Measurements from ENCODE around the gene HPSE2. TPM values are rescaled to one million over a fixed set of nuclear protein-coding genes. Genes with fewer than 3 reads are reported as not detected.

Gene HPSE2
- polyA plus RNA-seq, 1 of the 3 experiments (the other 2 are of a cell fraction): not detected

GRCh38 chr10:98418665-98419468 lies 816.8 kb downstream of the HPSE2 start:
- no peaks in the 10 kb centered on the region for H3K27me3 ChIP-seq (ENCODE audit: insufficient read depth)
- H3K9me3 ChIP-seq: no peaks in the 10 kb centered on the region
- DNase-seq: no peak
- peaks cover 8% of the 10 kb centered on the region; the same call in 1 of the 2 replicates for H3K79me2 ChIP-seq (ENCODE audit: insufficient read depth)
- no peak overlapping the region for H3K4me2 ChIP-seq
- WGBS (ENCODE audit: low lambda C conversion rate): 94% methylated on average over 10 of the region's 18 CpGs
- H3K27ac ChIP-seq (ENCODE audit: low read depth in 2 of 2, low read length in 1 of 2): no peak overlapping the region
- H3K4me3 ChIP-seq (ENCODE audit: low read depth in 2 of 2, low read length in 1 of 2): no peak overlapping the region
- H4K20me1 ChIP-seq (ENCODE audit: insufficient read depth): no peaks in the 10 kb centered on the region
- peaks cover 0 to 14% of the 10 kb centered on the region in 2 experiments for H3K36me3 ChIP-seq (replicated peaks in 1 of 2; ENCODE audit: control insufficient read depth in 1 of 2, insufficient read depth in 2 of 2, low read length in 1 of 2)
- CTCF ChIA-PET: no interaction called here
- no peak overlapping the region for H2AFZ ChIP-seq (ENCODE audit: low read depth)
- POLR2A ChIA-PET: no interaction called here
- no peak overlapping the region for H3K9ac ChIP-seq
- H3K4me1 ChIP-seq (ENCODE audit: control insufficient read depth in 1 of 2, insufficient read depth in 2 of 2, low read depth in 1 of 2, low read length in 1 of 2): peaks cover 6 to 21% of the 10 kb centered on the region in 2 experiments; a peak in 2 of 4 replicates
- TF ChIP-seq SIN3A (IDR thresholded peaks at IDR 0.05; ENCODE audit: borderline replicate concordance, low read depth, low read length): no peak
- TF ChIP-seq JUND (IDR thresholded peaks at IDR 0.05): no peak
- TF ChIP-seq FOXJ3 (CRISPR knock-in tag; IDR thresholded peaks at IDR 0.05): no peak
- no peaks in the 10 kb centered on the region for H3F3A ChIP-seq (replicated peaks; ENCODE audit: insufficient read depth)
- H3K9me2 ChIP-seq: no peaks in the 10 kb centered on the region

- ChIA-PET CTCF (no interaction called here), POLR2A (no interaction called here)
- no peak overlapping the region for H3K4me3 ChIP-seq (ENCODE audit: low read depth in 2 of 2, low read length in 1 of 2)
- H3K4me1 ChIP-seq (ENCODE audit: control insufficient read depth in 1 of 2, insufficient read depth in 2 of 2, low read depth in 1 of 2, low read length in 1 of 2): peaks cover 6 to 21% of the 10 kb centered on the region in 2 experiments; a peak in 2 of 4 replicates
- WGBS (ENCODE audit: low lambda C conversion rate): 88% methylated on average over 18 of the region's 21 CpGs
- H3K4me2 ChIP-seq: no peak overlapping the region
- H3K27me3 ChIP-seq (ENCODE audit: insufficient read depth): no peaks in the 10 kb centered on the region
- H3F3A ChIP-seq (replicated peaks; ENCODE audit: insufficient read depth): no peaks in the 10 kb centered on the region
- H3K9me3 ChIP-seq: no peaks in the 10 kb centered on the region
- H3K9ac ChIP-seq: no peak overlapping the region
- peaks cover 14% of the 10 kb centered on the region; the same call in 1 of the 2 replicates for H3K79me2 ChIP-seq (ENCODE audit: insufficient read depth)
- H3K27ac ChIP-seq (ENCODE audit: low read depth in 2 of 2, low read length in 1 of 2): no peak overlapping the region
- no peaks in the 10 kb centered on the region for H3K9me2 ChIP-seq
- no peak for DNase-seq
- TF ChIP-seq TAF1 (IDR thresholded peaks at IDR 0.05; ENCODE audit: borderline replicate concordance, low read depth, low read length): no peak
- TF ChIP-seq JUND (IDR thresholded peaks at IDR 0.05): no peak
- no peak for TF ChIP-seq FOXJ3 (CRISPR knock-in tag; IDR thresholded peaks at IDR 0.05)
- no peak for TF ChIP-seq RFX5 (IDR thresholded peaks at IDR 0.05; ENCODE audit: low read length)
- no peaks in the 10 kb centered on the region for H4K20me1 ChIP-seq (ENCODE audit: insufficient read depth)
- H2AFZ ChIP-seq (ENCODE audit: low read depth): no peak overlapping the region
- peaks cover 0 to 14% of the 10 kb centered on the region in 2 experiments for H3K36me3 ChIP-seq (replicated peaks in 1 of 2; ENCODE audit: control insufficient read depth in 1 of 2, insufficient read depth in 2 of 2, low read length in 1 of 2)
These were observed 817.5 kb downstream of the HPSE2 start for GRCh38 chr10:98417973-98418664.

GRCh38 chr10:98417481-98417959 lies 818.1 kb downstream of the HPSE2 start:
- H3K79me2 ChIP-seq (ENCODE audit: insufficient read depth): peaks cover 16% of the 10 kb centered on the region; the same call in 1 of the 2 replicates
- H3K36me3 ChIP-seq (replicated peaks in 1 of 2; ENCODE audit: control insufficient read depth in 1 of 2, insufficient read depth in 2 of 2, low read length in 1 of 2): peaks cover 0 to 14% of the 10 kb centered on the region in 2 experiments
- no peaks in the 10 kb centered on the region for H4K20me1 ChIP-seq (ENCODE audit: insufficient read depth)
- no peaks in the 10 kb centered on the region for H3K27me3 ChIP-seq (ENCODE audit: insufficient read depth)
- no peaks in the 10 kb centered on the region for H3K9me2 ChIP-seq
- no peaks in the 10 kb centered on the region for H3F3A ChIP-seq (replicated peaks; ENCODE audit: insufficient read depth)
- no peaks in the 10 kb centered on the region for H3K9me3 ChIP-seq
- H3K4me1 ChIP-seq (ENCODE audit: control insufficient read depth in 1 of 2, insufficient read depth in 2 of 2, low read depth in 1 of 2, low read length in 1 of 2): peaks cover 6 to 21% of the 10 kb centered on the region in 2 experiments; a peak in 2 of 4 replicates
- POLR2A ChIA-PET: no interaction called here
- H3K27ac ChIP-seq (ENCODE audit: low read depth in 2 of 2, low read length in 1 of 2): no peak overlapping the region
- H3K4me3 ChIP-seq (ENCODE audit: low read depth in 2 of 2, low read length in 1 of 2): no peak overlapping the region
- no peak overlapping the region for H3K9ac ChIP-seq
- CTCF ChIA-PET: no interaction called here
- H3K4me2 ChIP-seq: no peak overlapping the region
- 92% methylated on average over 10 of the region's 19 CpGs for WGBS (ENCODE audit: low lambda C conversion rate)
- no peak overlapping the region for H2AFZ ChIP-seq (ENCODE audit: low read depth)
- DNase-seq: no peak
- TF ChIP-seq RFX5 (IDR thresholded peaks at IDR 0.05; ENCODE audit: low read length) (no peak), GABPA (IDR thresholded peaks at IDR 0.05; ENCODE audit: low read depth) (no peak), FOSL2 (IDR thresholded peaks at IDR 0.05; ENCODE audit: borderline replicate concordance, low read depth) (no peak), MXI1 (IDR thresholded peaks at IDR 0.05; ENCODE audit: low read depth, low read length) (no peak), CHD2 (IDR thresholded peaks at IDR 0.05; ENCODE audit: low read length, partially characterized antibody) (no peak), POLR2AphosphoS5 (IDR thresholded peaks at IDR 0.05; ENCODE audit: low read depth, low read length) (no peak), EZH2phosphoT487 (IDR thresholded peaks at IDR 0.05; ENCODE audit: borderline replicate concordance, low read depth) (no peak), TCF12 (IDR thresholded peaks at IDR 0.05) (no peak), NRF1 (IDR thresholded peaks at IDR 0.05; ENCODE audit: low read depth, low read length) (no peak), IRF3 (IDR thresholded peaks at IDR 0.05; ENCODE audit: low read depth, low read length) (no peak), EP300 (IDR thresholded peaks at IDR 0.05; ENCODE audit: borderline replicate concordance in 1 of 2, low read depth in 1 of 2, low read length in 1 of 2) (no peak), YY1 (IDR thresholded peaks at IDR 0.05; ENCODE audit: low read depth) (no peak), PBX3 (IDR thresholded peaks at IDR 0.05) (no peak), SIN3A (IDR thresholded peaks at IDR 0.05; ENCODE audit: borderline replicate concordance, low read depth, low read length) (no peak), SMC3 (IDR thresholded peaks at IDR 0.05; ENCODE audit: low read depth, low read length) (no peak), ELF1 (IDR thresholded peaks at IDR 0.05) (no peak)

Data from SK-N-SH (cell line).